Mucosa of descending colon (tissue), 3 donors: ENCODE measurements around the gene POU5F1. TPM values are rescaled to one million over a fixed set of nuclear protein-coding genes. Genes with fewer than 3 reads are reported as not detected.

Experiments used
- ATAC-seq: fragments of 200-7000 bp; cut with Tn5 transposase; one replicate; pipeline ENCODE4 v1.9.1; 2020; ENCODE audit warnings: mild to moderate bottlenecking, moderate library complexity
- DNase-seq, 3 donors: peaks; one replicate each; pipeline ENCODE4 v3.0.0-alpha.2; 2020
- H3K36me3 ChIP-seq: fragments of 200-600 bp; one replicate; pipeline ENCODE4 v1.8.0; 2021; ENCODE audit warnings: low read depth, mild to moderate bottlenecking
- H3K4me1 ChIP-seq: fragments of 200-600 bp; one replicate; pipeline ENCODE4 v1.8.0; 2021; ENCODE audit warnings: low read depth, mild to moderate bottlenecking
- H3K4me3 ChIP-seq: fragments of 200-600 bp; one replicate; pipeline ENCODE4 v1.8.0; 2021; ENCODE audit warnings: mild to moderate bottlenecking
- H3K9me3 ChIP-seq: fragments of 200-600 bp; one replicate; pipeline ENCODE4 v1.8.0; 2021; ENCODE audit warnings: mild to moderate bottlenecking
- intact Hi-C, 2 donors: fragments of 100-400 bp; cut with DNase I in 1 of 2; cut with micrococcal nuclease in 1 of 2; formaldehyde crosslinking; loops; one replicate each; pipeline versions ENCODE4 v1.11.0 to v1.11.1; 2022; cut with DNase I, micrococcal nuclease
- total RNA-seq, 3 donors: library from RNA; stranded (reverse); fragmentation: NEBNext Ultra II Directional in 2 of 3; extraction: Animal tissue kit (Norgen Biotek cat#: 25700) in 2 of 3; gene quantifications; one replicate each; pipeline versions ENCODE4 v1.2.1 to v1.2.4, GENCODE V29; 2021 to 2023
- TF ChIP-seq, protein P1 (sequence below): fragments of 200-600 bp; IDR thresholded peaks from one replicate; pipeline ENCODE4 v1.8.0; 2022; ENCODE audit warnings: antibody characterized with exemption, mild to moderate bottlenecking
- donor health status: DM: no; HTN: no; CAD: no; lungs with moderate emphysema.
- donor health status: DM: no; HTN: no; CAD: no.
- donor health status: DM: no; HTN: yes; CAD: no.

The POU5F1 gene
- total RNA-seq, 3 donors from 2014 or later, result 2.1 to 5.8 (median 3.4) TPM

DNA sequence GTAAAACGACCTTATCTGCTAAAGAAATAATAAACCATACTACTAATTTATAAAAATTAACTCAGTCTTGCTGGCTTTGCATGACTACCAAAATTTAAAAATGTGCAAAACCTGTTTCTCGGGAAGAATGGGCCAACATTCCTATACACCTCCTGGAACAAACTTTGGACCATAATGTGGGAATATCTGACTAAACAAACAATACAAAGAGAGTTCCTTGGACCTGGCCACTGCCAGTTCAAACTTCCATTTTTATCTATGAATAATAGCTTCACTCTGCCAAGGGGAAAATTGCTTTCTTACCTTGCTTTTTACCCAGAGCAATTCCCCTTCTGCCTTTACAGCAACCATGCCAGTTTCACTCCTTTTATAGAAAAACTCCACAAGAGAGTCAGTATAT is 38.7 kb upstream of the POU5F1 start:
- peak; percentile 75 for ATAC-seq
- Histone ChIP-seq H3K4me1 (peaks cover 19% of the 10 kb centered on the region), H3K4me3 (no peak overlapping the region), H3K36me3 (no peaks in the 10 kb centered on the region), H3K9me3 (no peaks in the 10 kb centered on the region)
- no peak for DNase-seq
- TF ChIP-seq, protein P1, sequence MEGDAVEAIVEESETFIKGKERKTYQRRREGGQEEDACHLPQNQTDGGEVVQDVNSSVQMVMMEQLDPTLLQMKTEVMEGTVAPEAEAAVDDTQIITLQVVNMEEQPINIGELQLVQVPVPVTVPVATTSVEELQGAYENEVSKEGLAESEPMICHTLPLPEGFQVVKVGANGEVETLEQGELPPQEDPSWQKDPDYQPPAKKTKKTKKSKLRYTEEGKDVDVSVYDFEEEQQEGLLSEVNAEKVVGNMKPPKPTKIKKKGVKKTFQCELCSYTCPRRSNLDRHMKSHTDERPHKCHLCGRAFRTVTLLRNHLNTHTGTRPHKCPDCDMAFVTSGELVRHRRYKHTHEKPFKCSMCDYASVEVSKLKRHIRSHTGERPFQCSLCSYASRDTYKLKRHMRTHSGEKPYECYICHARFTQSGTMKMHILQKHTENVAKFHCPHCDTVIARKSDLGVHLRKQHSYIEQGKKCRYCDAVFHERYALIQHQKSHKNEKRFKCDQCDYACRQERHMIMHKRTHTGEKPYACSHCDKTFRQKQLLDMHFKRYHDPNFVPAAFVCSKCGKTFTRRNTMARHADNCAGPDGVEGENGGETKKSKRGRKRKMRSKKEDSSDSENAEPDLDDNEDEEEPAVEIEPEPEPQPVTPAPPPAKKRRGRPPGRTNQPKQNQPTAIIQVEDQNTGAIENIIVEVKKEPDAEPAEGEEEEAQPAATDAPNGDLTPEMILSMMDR, result no peak
- intact Hi-C loops, result no loop called here

DNA sequence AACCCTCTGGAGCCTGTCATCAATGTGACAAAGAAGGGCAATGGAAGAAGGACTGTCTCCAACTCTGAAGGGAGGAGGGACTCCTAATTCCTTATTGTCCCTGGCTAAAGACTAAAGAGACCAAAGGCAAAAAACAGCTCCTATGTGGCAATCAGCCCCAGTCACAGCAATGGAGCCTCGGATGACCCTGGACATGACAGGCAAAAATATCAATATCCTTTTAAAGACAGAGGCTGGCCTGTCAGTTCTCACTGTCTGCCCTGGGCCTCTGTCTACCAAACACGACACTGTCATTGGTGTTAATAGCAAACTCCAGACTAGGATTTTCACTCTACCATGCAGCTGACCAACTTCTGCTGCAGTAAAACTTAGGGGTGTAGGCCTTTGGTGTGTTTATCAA is 38.0 kb upstream of the POU5F1 start:
- H3K36me3 ChIP-seq, result no peaks in the 10 kb centered on the region
- ATAC-seq (no peak), DNase-seq (no peak)
- H3K9me3 ChIP-seq, result no peaks in the 10 kb centered on the region
- intact Hi-C loops, result no loop called here
- peaks cover 21% of the 10 kb centered on the region for H3K4me1 ChIP-seq
- TF ChIP-seq, protein P1, result no peak
- H3K4me3 ChIP-seq, result no peak overlapping the region

DNA sequence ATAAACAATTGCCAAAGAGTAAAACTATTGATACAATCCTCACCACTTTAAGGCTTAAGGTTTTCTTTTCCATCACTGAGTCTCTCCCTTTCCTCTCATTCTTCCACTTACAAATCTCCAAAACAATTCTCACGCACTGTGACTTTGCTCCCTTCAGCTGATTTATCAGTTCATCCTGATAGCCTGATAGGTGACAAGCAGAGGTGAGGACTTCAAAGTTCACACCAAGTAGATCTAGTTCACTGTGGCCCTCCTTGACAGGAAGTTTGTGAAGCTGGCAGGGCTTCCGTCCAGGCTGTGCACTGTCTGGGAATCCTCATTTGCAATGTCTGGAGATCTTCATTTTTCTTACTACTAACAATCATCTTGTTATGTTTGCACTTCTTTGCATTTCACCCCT is 35.2 kb upstream of the POU5F1 start:
- TF ChIP-seq, protein P1, result no peak
- no peaks in the 10 kb centered on the region for H3K9me3 ChIP-seq
- no peaks in the 10 kb centered on the region for H3K36me3 ChIP-seq
- DNase-seq (no peak), ATAC-seq (no peak)
- intact Hi-C loops, result no loop called here
- H3K4me1 ChIP-seq, result peaks cover 40% of the 10 kb centered on the region
- no peak overlapping the region for H3K4me3 ChIP-seq

DNA sequence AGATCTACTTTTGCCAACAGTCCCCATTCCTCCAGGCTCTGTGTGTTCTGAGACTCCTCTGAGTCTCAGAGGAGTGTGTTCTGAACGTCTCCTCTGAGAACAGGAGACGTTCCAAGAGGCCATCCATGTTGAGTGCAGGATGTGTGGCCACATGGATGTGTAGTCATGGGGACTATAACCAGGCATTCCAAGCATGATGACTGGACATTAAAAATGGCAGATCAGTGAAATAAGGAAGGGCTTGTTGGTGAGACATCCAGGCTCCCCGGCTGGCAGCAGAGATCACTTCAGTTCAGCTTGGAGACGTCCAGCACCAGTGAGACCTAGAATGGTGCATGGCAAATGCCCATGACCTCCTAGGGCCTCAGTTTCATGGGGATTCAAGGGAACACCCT is 34.3 kb upstream of the POU5F1 start:
- no peak for DNase-seq
- TF ChIP-seq, protein P1, result no peak
- no peaks in the 10 kb centered on the region for H3K9me3 ChIP-seq
- no peaks in the 10 kb centered on the region for H3K36me3 ChIP-seq
- ATAC-seq, result no peak
- intact Hi-C loops, result no loop called here
- peaks cover 40% of the 10 kb centered on the region for H3K4me1 ChIP-seq
- H3K4me3 ChIP-seq, result no peak overlapping the region

DNA sequence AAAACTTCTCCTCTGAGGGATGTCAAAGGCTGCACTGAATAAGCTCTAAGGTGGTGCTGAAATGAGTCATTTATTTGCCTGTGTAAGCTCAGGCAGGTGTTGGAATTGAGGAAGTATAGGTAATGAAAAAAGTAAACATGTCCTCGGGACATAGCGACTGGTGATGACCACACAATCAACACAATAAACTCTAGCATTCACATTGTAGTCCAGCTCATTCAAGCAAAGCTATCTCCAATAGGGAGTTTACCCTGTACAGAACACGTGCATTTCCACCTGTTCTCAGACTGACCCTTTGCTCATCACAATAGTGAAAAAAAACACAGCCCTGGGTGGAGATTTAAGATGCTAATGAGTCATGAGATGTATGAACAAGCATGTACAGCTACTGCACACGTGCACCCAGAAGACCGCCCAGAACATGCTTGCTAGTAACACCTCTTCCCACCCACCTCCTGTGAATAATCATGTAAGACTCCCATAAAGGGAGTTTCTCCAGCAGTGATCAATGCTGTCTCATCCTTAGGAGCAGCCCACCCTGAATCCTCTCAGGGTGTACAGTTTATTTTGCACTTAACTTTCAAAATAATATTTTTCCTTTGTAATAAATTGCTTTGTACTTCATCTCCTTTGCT is 33.0 kb upstream of the POU5F1 start:
- Histone ChIP-seq H3K4me3 (no peak overlapping the region), H3K36me3 (no peaks in the 10 kb centered on the region), H3K9me3 (no peaks in the 10 kb centered on the region), H3K4me1 (peaks cover 33% of the 10 kb centered on the region)
- intact Hi-C loops, result no loop called here
- DNase-seq (peak in 2 of 3 donors; percentile 57 to 62), ATAC-seq (peak; percentile 86)
- TF ChIP-seq, protein P1, result no peak
